Mucosa of rectum (tissue), 2 donors: Measurements from ENCODE around the gene FBXO31.

Experiments
- H3K27ac ChIP-seq, 2 donors: one replicate each; pipeline ENCODE4 v1.7.0; 2013; ENCODE audit warnings: inconsistent platforms in 2 of 2, low read depth in 2 of 2, low read length in 2 of 2
- H3K27me3 ChIP-seq, 2 donors: one replicate each; pipeline ENCODE4 v1.7.0; 2013; ENCODE audit warnings: low read length in 2 of 2; ENCODE audit not compliant: control insufficient read depth in 2 of 2, insufficient read depth in 2 of 2
- H3K36me3 ChIP-seq, 2 donors: one replicate each; pipeline ENCODE4 v1.7.0; 2013; ENCODE audit warnings: low read length in 2 of 2; ENCODE audit not compliant: control insufficient read depth in 2 of 2, insufficient read depth in 2 of 2
- H3K4me1 ChIP-seq, 2 donors: one replicate each; pipeline ENCODE4 v1.7.0; 2013; ENCODE audit warnings: low read length in 2 of 2, mild to moderate bottlenecking in 1 of 2; ENCODE audit not compliant: control insufficient read depth in 2 of 2, insufficient read depth in 2 of 2
- H3K4me3 ChIP-seq, 2 donors: one replicate each; pipeline ENCODE4 v1.7.0; 2013; ENCODE audit warnings: low read length in 2 of 2
- H3K9ac ChIP-seq, 2 donors: one replicate each; pipeline ENCODE4 v1.7.0; 2013; ENCODE audit warnings: low read length in 2 of 2, low read depth in 1 of 2, mild to moderate bottlenecking in 1 of 2
- H3K9me3 ChIP-seq, 2 donors: one replicate each; pipeline ENCODE4 v1.7.0; 2013; ENCODE audit warnings: low read length in 2 of 2; ENCODE audit not compliant: control insufficient read depth in 2 of 2
- donor health status: healthy.
- donor health status: Normal muscosa, but diverticular disease.

The FBXO31 gene

DNA sequence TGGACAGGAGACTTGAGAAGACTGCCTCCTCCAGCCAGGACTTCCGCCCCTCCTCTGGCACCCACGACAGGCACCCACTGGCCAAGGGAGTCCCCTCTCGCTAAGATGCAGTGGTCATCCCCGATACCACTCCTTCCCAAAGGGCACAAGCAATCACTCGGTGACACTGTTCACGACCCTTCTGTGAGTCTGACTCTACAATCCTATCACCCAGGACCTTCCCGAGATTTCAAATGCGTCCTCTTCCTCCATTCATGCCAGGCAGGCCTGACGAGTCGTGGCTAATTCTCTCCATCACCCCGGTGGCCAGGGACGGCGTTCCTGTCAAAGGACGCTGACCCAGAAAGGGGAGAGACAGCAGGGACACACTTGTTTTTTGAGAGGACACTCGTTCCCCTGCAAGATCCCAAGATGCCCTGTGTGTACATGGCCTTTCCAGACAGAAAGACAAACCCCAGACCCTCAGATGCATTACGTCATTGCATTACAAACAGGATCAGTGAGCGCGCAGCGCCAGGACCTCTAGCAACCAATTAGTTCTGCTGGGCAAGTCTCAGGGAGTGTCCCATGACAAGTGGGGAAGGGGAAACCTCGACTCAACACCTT is 12.2 kb downstream of the FBXO31 start:
- H3K9me3 ChIP-seq, result no peaks in the 10 kb centered on the region
- no peak overlapping the region for H3K4me3 ChIP-seq
- no peaks in the 10 kb centered on the region for H3K27me3 ChIP-seq
- peaks cover 0 to 6% of the 10 kb centered on the region in 2 donors for H3K36me3 ChIP-seq
- no peak overlapping the region for H3K9ac ChIP-seq
- H3K4me1 ChIP-seq, result peaks cover 8 to 9% of the 10 kb centered on the region in 2 donors
- H3K27ac ChIP-seq, result no peak overlapping the region

DNA sequence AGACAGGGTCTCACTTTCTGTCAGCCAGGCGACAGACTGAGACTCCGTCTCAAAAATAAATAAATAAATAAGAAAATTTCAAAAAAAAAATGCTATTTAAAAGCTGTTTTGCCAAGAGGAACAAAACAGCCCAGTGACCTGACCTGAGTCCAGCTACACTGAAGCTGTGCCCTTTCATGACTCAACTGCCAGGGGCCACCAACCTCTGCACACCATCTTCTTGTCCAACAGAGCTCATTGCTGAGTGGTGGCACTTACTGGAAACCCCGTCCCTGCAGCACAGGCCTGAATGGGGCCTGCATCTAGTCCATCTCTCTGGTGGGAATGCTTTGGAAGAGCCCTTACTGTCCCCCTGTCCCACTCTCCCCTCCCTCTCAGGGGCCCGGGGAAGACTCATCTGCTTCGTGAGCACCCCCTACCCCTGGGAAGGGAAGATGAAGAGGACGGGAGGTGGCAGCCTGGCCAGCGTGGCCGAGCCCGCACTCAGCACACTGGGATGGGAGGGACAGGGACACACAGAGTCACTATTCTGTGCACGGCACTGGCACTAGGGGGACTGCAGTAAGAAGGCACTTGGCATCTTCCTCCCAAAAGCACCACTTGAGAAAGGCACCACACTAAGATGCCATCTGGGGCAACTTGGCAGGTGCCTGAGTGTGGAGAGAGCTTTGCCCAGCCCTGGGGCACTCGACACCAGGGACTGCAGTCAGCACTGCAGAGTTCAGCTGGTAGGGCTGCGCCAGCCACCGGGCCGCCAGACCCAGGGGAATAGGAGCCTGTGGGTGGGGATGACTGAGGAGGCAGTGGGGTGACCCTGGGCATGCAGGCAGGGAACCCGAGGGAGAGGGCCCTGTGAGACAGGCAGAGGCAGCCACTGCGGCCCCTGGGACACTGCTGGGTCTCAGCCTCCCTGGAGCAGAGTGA is 13.5 kb downstream of the FBXO31 start:
- no peak overlapping the region for H3K4me3 ChIP-seq
- peaks cover 8 to 15% of the 10 kb centered on the region in 2 donors for H3K4me1 ChIP-seq
- no peak overlapping the region for H3K9ac ChIP-seq
- no peaks in the 10 kb centered on the region for H3K27me3 ChIP-seq
- H3K27ac ChIP-seq, result no peak overlapping the region
- H3K36me3 ChIP-seq, result peaks cover 0 to 2% of the 10 kb centered on the region in 2 donors
- no peaks in the 10 kb centered on the region for H3K9me3 ChIP-seq

DNA sequence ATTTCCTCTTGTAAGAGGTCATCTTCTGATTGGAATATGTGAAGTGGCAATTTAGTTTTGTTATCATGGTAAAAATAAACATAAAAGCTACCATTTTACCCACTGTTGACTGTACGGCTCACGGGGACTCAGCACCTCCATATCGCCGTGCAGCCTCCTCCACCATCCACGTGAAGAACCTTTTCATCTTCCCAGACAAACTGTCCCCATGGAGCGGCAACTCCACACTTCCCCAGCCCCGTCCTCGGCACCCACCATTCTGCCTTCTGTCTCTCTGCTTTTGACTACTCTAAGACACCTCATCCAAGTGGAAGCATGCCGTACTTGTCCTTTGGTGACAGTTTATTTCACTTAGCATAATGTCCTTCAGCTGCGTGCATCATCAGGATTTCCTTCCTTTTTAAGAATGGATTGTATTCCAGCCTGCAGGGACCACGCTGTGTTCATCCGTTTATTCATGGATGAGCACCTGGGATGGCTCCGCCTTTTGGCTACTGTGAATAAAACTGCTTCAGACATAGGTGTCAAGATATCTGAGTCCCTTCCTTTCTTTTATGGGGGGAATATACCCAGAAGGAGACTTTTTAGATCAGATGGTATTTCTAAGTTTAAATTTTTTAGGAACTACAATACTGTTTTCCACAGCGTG is 14.3 kb downstream of the FBXO31 start:
- Histone ChIP-seq H3K9ac (no peak overlapping the region), H3K4me1 (peaks cover 13 to 18% of the 10 kb centered on the region in 2 donors), H3K27ac (no peak overlapping the region), H3K4me3 (no peak overlapping the region), H3K36me3 (peaks cover under 1 to 2% of the 10 kb centered on the region in 2 donors), H3K9me3 (no peaks in the 10 kb centered on the region), H3K27me3 (no peaks in the 10 kb centered on the region)

DNA sequence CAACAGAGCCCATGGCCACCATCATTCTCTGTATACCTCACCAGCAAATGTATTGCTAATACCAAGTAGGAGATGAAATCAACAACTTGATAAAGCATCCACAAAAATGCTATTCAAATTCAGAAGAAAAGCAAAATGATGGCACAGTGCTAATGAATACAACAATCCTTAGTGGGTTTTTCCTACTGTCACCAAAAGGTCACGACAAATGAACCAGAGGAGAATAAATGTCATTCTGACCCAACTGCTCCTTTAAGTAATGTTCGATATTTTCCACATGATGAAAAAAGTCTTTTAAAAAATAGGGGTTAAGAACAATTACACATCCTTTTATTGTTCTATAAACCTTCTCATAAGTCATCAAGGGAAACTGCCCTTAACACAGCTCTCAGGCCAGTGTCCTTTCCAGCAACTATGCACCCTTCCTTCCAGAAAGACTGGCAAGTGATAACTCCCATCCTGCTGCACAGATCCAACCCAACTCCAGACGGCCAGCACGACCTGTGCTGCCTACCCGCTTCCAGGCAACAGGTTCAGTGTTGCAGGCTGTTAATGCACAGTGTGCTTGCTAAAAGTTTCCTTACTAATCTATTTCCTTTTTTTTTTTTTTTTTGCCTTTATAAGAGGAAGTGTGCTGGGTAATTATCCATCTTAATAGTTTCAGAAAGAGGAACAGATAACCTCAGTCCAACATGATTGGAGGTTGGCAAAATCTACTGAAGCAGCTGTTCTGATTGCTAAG is 15.4 kb downstream of the FBXO31 start:
- H3K9ac ChIP-seq, result no peak overlapping the region
- H3K4me1 ChIP-seq, result peaks cover 19 to 23% of the 10 kb centered on the region in 2 donors
- no peaks in the 10 kb centered on the region for H3K9me3 ChIP-seq
- no peak overlapping the region for H3K4me3 ChIP-seq
- no peaks in the 10 kb centered on the region for H3K27me3 ChIP-seq
- H3K36me3 ChIP-seq, result peaks cover 0 to 3% of the 10 kb centered on the region in 2 donors
- H3K27ac ChIP-seq, result no peak overlapping the region

DNA sequence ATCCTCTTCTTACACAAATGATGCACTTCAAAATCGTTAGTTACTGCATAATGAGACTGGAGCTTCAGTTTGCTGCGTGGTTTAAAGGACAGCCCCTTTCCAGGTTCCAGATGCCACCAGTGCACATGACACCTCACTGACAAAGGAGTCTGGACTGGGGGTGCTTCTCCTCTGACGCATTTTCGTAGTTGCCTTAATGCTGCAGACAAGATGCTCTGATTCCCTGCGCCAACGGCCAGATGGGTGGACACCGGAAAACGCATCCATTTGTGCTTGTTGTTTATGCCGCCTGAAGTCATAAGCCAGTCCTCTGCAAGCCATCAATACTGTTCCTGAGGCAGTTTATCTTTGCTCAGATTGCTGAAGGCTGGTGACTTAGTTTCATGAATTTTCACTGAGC is 16.0 kb downstream of the FBXO31 start:
- no peak overlapping the region for H3K9ac ChIP-seq
- H3K27ac ChIP-seq, result no peak overlapping the region
- peaks cover 19 to 23% of the 10 kb centered on the region in 2 donors for H3K4me1 ChIP-seq
- no peaks in the 10 kb centered on the region for H3K27me3 ChIP-seq
- H3K9me3 ChIP-seq, result no peaks in the 10 kb centered on the region
- no peak overlapping the region for H3K4me3 ChIP-seq
- peaks cover 0 to 3% of the 10 kb centered on the region in 2 donors for H3K36me3 ChIP-seq

DNA sequence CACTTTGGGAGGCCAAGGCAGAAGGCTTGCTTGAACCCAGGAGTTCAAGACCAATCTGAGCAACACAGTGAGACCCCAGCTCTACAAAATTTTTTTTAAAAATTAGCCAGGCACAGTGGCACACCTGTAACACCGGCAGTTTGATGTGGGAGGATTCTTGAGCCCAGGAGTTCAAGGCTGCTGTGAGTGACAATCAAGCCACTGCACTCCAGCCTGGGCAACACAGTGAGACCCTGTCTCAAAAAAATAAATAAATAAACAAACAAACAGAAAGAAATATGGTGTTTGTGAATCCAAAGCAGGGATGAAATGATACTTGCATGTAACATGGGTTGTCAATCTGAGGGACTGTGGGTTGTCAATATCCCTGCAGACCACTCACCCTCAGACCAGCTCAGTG is 16.6 kb downstream of the FBXO31 start:
- Histone ChIP-seq H3K4me3 (no peak overlapping the region), H3K27ac (peak overlapping the region in 1 of 2 donors; percentile 12), H3K4me1 (peaks cover 19 to 23% of the 10 kb centered on the region in 2 donors)

DNA sequence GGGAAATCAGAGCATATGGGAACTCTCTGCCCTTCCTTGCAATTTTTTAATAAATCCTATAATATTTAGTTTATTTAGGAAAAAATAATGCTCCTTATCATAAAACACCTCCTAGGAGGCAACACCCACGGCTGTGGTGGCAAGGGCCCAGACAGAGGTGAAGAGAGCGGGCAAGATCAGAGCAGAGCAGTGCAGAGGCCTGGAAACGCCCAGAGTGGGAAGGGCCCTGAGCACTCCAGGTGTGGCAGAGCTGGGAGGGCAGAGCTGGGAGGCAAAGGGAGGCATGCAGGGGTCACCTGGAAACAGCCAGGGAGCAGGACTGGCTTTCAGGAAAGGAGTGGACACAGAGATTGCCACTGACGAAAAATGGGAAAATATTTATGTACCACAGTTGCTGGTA is 17.3 kb downstream of the FBXO31 start:
- Histone ChIP-seq H3K4me3 (no peak overlapping the region), H3K36me3 (peaks cover 7 to 11% of the 10 kb centered on the region in 2 donors), H3K27ac (peak overlapping the region in 1 of 2 donors; percentile 12), H3K4me1 (peaks cover 19 to 23% of the 10 kb centered on the region in 2 donors), H3K27me3 (no peaks in the 10 kb centered on the region), H3K9me3 (no peaks in the 10 kb centered on the region), H3K9ac (no peak overlapping the region)

More for the DNA sequence above, 16.6 kb downstream of the FBXO31 start:
- Histone ChIP-seq H3K27me3 (no peaks in the 10 kb centered on the region), H3K9ac (no peak overlapping the region), H3K9me3 (no peaks in the 10 kb centered on the region), H3K36me3 (peaks cover under 1 to 6% of the 10 kb centered on the region in 2 donors)

DNA sequence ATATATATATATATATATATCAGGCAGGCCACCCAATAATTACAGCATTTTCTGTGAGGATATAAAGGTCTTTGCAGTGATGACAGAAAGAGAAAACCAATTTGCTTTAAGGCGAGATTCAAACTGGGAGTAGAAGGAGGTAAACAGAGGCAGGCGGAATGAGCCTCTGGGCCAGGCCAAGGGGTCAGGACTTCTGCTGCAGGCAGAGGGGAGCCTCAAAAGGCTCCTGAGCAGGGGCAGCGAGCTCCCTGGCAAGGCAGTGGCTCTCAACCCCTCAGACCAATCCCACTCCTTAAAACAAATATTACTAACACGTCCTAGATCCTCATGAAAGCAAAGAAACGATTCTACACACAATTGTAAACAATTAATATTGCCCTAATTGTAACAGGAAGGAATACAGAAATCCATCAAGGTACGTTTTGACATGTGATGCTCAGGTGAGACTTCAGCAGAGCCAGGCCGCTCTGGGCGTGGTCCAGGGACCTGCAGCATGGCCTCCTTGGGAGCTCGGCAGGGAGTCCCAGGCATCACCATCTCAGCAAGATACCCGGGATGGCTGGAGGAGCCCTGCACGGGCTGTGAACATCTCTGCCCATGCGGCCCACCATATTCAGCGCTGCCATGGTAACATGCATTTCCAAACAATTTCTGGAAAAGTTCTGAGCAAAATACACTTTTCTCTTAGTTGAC is 18.4 kb downstream of the FBXO31 start:
- no peaks in the 10 kb centered on the region for H3K9me3 ChIP-seq
- H3K4me1 ChIP-seq, result peaks cover 19 to 23% of the 10 kb centered on the region in 2 donors
- H3K4me3 ChIP-seq, result no peak overlapping the region
- no peak overlapping the region for H3K27ac ChIP-seq
- H3K9ac ChIP-seq, result no peak overlapping the region
- no peaks in the 10 kb centered on the region for H3K27me3 ChIP-seq
- H3K36me3 ChIP-seq, result peaks cover 18 to 20% of the 10 kb centered on the region in 2 donors

DNA sequence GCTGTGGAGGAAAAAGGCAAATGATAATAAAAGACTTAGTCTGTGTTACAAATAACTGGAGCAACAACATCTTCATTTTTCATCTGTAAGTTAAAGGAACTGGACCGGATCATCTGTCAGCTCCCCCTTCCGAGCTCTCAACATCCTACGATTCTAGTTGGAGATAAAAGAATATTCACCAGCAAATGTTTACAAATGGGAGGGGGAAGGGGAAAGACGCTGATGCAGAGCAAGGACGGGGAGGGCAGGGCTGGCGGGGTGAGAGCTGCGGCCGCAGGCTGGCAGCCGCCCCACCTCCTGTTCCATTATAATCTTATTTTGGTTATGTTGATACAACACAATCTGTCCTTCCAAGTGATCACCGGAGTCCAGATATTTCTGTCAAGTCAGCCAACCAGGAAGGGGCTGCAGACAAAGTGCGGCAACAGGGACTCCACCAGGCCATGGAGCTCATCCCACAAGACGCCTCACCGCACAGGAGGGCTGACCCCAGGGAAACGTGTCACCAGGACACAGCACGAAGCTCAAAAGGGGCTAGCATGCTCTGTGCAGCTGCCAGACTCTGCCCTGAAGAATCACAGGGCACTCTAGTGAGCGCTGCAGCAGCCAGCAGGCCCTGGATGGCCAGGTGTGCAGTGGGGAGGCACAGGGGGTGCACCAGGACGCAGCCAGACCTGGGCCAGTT is 19.7 kb downstream of the FBXO31 start:
- Histone ChIP-seq H3K4me1 (peaks cover 19 to 23% of the 10 kb centered on the region in 2 donors), H3K27ac (peak overlapping the region; percentile 13 to 36)

More for the DNA sequence above, 19.7 kb downstream of the FBXO31 start:
- H3K9ac ChIP-seq, result no peak overlapping the region
- no peaks in the 10 kb centered on the region for H3K9me3 ChIP-seq
- no peaks in the 10 kb centered on the region for H3K27me3 ChIP-seq
- H3K4me3 ChIP-seq, result no peak overlapping the region
- H3K36me3 ChIP-seq, result peaks cover 29 to 33% of the 10 kb centered on the region in 2 donors
